ENCODE data around the gene TMEM232. TPM values are rescaled to one million over a fixed set of nuclear protein-coding genes. Genes with fewer than 3 reads are reported as not detected.

The TMEM232 gene
- total and polyA plus RNA-seq, 2 donors (not counting 3 experiments of a cell fraction or from before 2014, with no cell fraction given) = 0.17 to 0.38 TPM

- H3K36me3 ChIP-seq (ENCODE audit: control insufficient read depth in 2 of 2, extremely low read depth in 1 of 2, insufficient read depth in 2 of 2, low read length in 2 of 2) = no peaks in the 10 kb centered on the region
- intact Hi-C loops (cut with micrococcal nuclease) (no loop called here), dilution Hi-C loops (cut with MboI; ENCODE audit: extremely low pct_ligation_motif_present, low sequenced_read_pairs) (no loop called here)
- H3K9me3 ChIP-seq (replicated peaks; ENCODE audit: control insufficient read depth, insufficient read depth, low read length) = peaks cover 2% of the 10 kb centered on the region
- no peak for DNase-seq (ENCODE audit: low read depth, low spot score)
- H3K27me3 ChIP-seq (ENCODE audit: control insufficient read depth in 2 of 2, insufficient read depth in 2 of 2, low read length in 2 of 2) = no peaks in the 10 kb centered on the region
- CTCF ChIA-PET = interaction anchor here (1.0 kb wide), 1 partner anchor 724 kb away, joined by 4 read pairs; the partner anchor contains the start of gene MAN2A1
- H3K4me3 ChIP-seq (replicated peaks in 1 of 3; ENCODE audit: insufficient read depth in 1 of 3, low read depth in 1 of 3, low read length in 3 of 3) = no peak overlapping the region
- no peak for FAIRE-seq
- no peak for TF ChIP-seq JUN (IDR thresholded peaks at IDR 0.05; ENCODE audit: borderline replicate concordance, insufficient read depth, insufficient read length, low read depth)
- no peak for TF ChIP-seq EZH2 (IDR thresholded peaks at IDR 0.05; ENCODE audit: borderline replicate concordance, low read depth, low read length, severe bottlenecking)
- TF ChIP-seq MYC (IDR thresholded peaks at IDR 0.05; ENCODE audit: low read depth, low read length) = no peak
- TF ChIP-seq POLR2A (IDR thresholded peaks at IDR 0.05; ENCODE audit: low read depth, low read length) = no peak
- no peak for TF ChIP-seq FOS (IDR thresholded peaks at IDR 0.05; ENCODE audit: borderline replicate concordance, insufficient read depth, low read length)
- no peak for TF ChIP-seq CTCF (IDR thresholded peaks at IDR 0.05; ENCODE audit: extremely low read depth in 1 of 2, insufficient read depth in 1 of 2, low read depth in 1 of 2, low read length in 2 of 2)
- no peak for TF ChIP-seq POLR2AphosphoS5 (IDR thresholded peaks at IDR 0.05; ENCODE audit: insufficient read depth, low read depth, low read length)
- TF ChIP-seq GATA2 (IDR thresholded peaks at IDR 0.05; ENCODE audit: insufficient read depth, insufficient read length, low read depth, low read length) = no peak
- TF ChIP-seq MAX (IDR thresholded peaks at IDR 0.05; ENCODE audit: insufficient read depth, insufficient read length) = no peak
- H3K4me1 ChIP-seq (ENCODE audit: control insufficient read depth, extremely low read depth, insufficient read depth, low read length) = no peaks in the 10 kb centered on the region
- H4K20me1 ChIP-seq (replicated peaks; ENCODE audit: control insufficient read depth, extremely low read depth, insufficient read depth, low read length) = no peaks in the 10 kb centered on the region
- H3K9me1 ChIP-seq (replicated peaks; ENCODE audit: control insufficient read depth, extremely low read depth, insufficient read depth, low read length) = no peaks in the 10 kb centered on the region
- H3K79me2 ChIP-seq (ENCODE audit: control insufficient read depth, insufficient read depth, low read length) = no peaks in the 10 kb centered on the region
- POLR2A ChIA-PET = no interaction called here
- no peak overlapping the region for H3K27ac ChIP-seq (ENCODE audit: insufficient read depth, low read depth, low read length)
- BruUV-seq (replicated peaks) = no TSS peak
- H3K9ac ChIP-seq (replicated peaks; ENCODE audit: extremely low read depth, insufficient read depth, low read length) = no peak overlapping the region
- no peak overlapping the region for H2AFZ ChIP-seq (ENCODE audit: low read depth, low read length)
- H3K4me2 ChIP-seq (ENCODE audit: insufficient read depth, low read length) = no peak overlapping the region
These were observed 312.1 kb downstream of the TMEM232 start for GRCh38 chr5:110414360-110414759.
